PC-9 (cell line): ENCODE data around the gene GFPT2. TPM values are rescaled to one million over a fixed set of nuclear protein-coding genes. Genes with fewer than 3 reads are reported as not detected.

Source experiments
- BruUV-seq: library from RNA; stranded (reverse); fragments of 400-500 nt; replicated peaks from 2 replicates; lab custom pipeline; 2021; lab: Mats Ljungman, UMichigan
- CTCF ChIA-PET: fragments of 300-600 bp; sonication (Branson Sonifier 250); formaldehyde crosslinking; loops from one replicate; lab custom pipeline; 2022; ENCODE audit warnings: antibody characterized with exemption; lab: Charles Lee
- POLR2A ChIA-PET: fragments of 300-600 bp; sonication (Branson Sonifier 250); formaldehyde crosslinking; loops from one replicate; lab custom pipeline; 2022; ENCODE audit warnings: antibody characterized with exemption; ENCODE audit not compliant: unreplicated experiment; lab: Charles Lee
- DNase-seq, 2 experiments: peaks; one replicate each; pipeline versions ENCODE4 v3.0.0 to v3.0.0-alpha.2; 2015 to 2022; ENCODE audit warnings: mixed read lengths in 1 of 2
- H2AFZ ChIP-seq: fragments of 200-600 bp; sonication (generic); 2 replicates; pipeline ENCODE4 v1.8.1; 2017; ENCODE audit warnings: antibody characterized with exemption
- H3F3A ChIP-seq: fragments of 200-600 bp; sonication (generic); 2 replicates; pipeline ENCODE4 v1.8.1; 2017; ENCODE audit warnings: antibody characterized with exemption, mild to moderate bottlenecking, low read depth; ENCODE audit not compliant: insufficient read depth
- H3K27ac ChIP-seq: fragments of 200-600 bp; sonication (generic); 2 replicates; pipeline ENCODE4 v1.6.1; 2016; ENCODE audit warnings: mixed run types
- H3K27me3 ChIP-seq: fragments of 200-600 bp; sonication (generic); 2 replicates; pipeline ENCODE4 v1.6.1; 2016; ENCODE audit warnings: low read depth, mixed run types; ENCODE audit not compliant: insufficient read depth
- H3K36me3 ChIP-seq: fragments of 200-600 bp; sonication (generic); 2 replicates; pipeline ENCODE4 v1.6.1; 2016; ENCODE audit warnings: low read depth, mixed run types
- H3K4me1 ChIP-seq: fragments of 200-600 bp; sonication (generic); replicated peaks from 2 replicates; pipeline ENCODE4 v1.6.1; 2016; ENCODE audit warnings: mixed run types; ENCODE audit not compliant: insufficient read depth
- H3K4me2 ChIP-seq: fragments of 200-600 bp; sonication (generic); 2 replicates; pipeline ENCODE4 v1.6.1; 2017; ENCODE audit warnings: mixed run types
- H3K4me3 ChIP-seq: fragments of 200-600 bp; sonication (generic); 2 replicates; pipeline ENCODE4 v1.6.1; 2016; ENCODE audit warnings: mixed run types
- H3K79me2 ChIP-seq: fragments of 200-600 bp; sonication (generic); 2 replicates; pipeline ENCODE4 v1.6.1; 2017; ENCODE audit warnings: low read depth, mixed run types
- H3K9me2 ChIP-seq: fragments of 200-600 bp; sonication (generic); 2 replicates; pipeline ENCODE4 v1.8.1; 2017; ENCODE audit warnings: mild to moderate bottlenecking; ENCODE audit not compliant: insufficient read depth
- H3K9me3 ChIP-seq: fragments of 200-600 bp; sonication (generic); 2 replicates; pipeline ENCODE4 v1.8.1; 2016; ENCODE audit warnings: low read depth; ENCODE audit not compliant: insufficient read depth
- H4K20me1 ChIP-seq: fragments of 200-600 bp; sonication (generic); 2 replicates; pipeline ENCODE4 v1.8.1; 2017; ENCODE audit not compliant: insufficient read depth
- EZH2 ChIP-seq: fragments of 200-600 bp; sonication (generic); IDR thresholded peaks from 2 replicates; pipeline ENCODE4 v1.8.0; 2017; ENCODE audit warnings: antibody characterized with exemption, low read depth
- intact Hi-C: fragments of 100-400 bp; cut with micrococcal nuclease; formaldehyde crosslinking; loops from one replicate; pipeline ENCODE4 v1.10.0; 2022; ENCODE audit not compliant: unreplicated experiment
- total RNA-seq: library from RNA; stranded (reverse); gene quantifications from 2 replicates; pipeline ENCODE4 v1.2.3, GENCODE V29; 2021
- TF ChIP-seq, protein P1 (sequence below): fragments of 200-600 bp; sonication (generic); conservative IDR thresholded peaks from 2 replicates; pipeline ENCODE4 v1.6.1; 2017; ENCODE audit warnings: mixed run types, antibody characterized with exemption, mild to moderate bottlenecking, moderate library complexity

The GFPT2 gene
- total RNA-seq, 1 experiment from 2014 or later = 22.5 TPM

DNA sequence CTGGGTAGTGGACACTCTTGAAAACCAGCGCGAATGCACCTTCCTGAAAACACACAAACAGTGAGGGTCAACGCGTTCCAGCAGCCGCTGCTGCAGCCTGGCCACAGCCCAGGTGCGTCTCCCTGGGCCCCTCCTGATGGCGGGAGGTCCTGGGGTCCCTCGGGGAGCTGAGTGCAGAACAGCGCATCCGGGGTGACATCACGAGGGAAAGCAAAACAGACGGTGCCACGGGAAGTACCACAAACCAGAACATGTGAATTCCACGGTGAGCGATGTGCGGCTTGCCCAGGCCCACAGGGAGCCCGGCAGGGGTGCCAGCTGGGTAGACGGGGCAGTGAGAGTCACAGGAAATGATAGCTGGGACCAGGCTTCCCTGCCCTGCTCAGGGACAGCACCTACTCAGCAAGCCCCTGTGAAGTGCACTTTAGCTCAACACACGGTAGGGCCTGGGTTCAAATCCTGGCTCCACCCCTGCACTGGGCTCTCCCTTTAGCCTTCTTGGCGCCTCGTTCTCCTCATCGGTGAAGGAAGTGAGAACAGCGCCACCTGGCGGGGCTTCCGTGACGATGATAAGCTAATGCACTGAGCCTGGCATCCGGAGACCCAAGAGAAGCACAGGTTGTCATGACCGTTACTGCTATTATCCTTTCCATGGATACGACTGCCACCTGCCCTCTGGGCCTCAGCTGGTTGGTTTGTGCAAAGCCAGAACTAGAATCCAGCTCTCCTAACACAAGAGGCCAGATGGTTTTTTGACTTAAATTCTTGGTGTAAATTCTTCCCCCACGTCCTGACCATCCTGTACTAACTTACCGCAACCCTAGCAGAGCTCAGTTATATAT is 24.6 kb downstream of the GFPT2 start:
- H2AFZ ChIP-seq = no peak overlapping the region
- no peaks in the 10 kb centered on the region for H3K27me3 ChIP-seq
- no peak overlapping the region for H3K27ac ChIP-seq
- peaks cover 45% of the 10 kb centered on the region for H3K4me1 ChIP-seq
- H3K9me2 ChIP-seq = no peaks in the 10 kb centered on the region
- H3F3A ChIP-seq = peaks cover 36% of the 10 kb centered on the region
- no peaks in the 10 kb centered on the region for H3K36me3 ChIP-seq
- peak; percentile 55 to 78 for DNase-seq
- ChIA-PET POLR2A (interaction anchor here (0.5 to 0.6 kb wide), 3 partner anchors 9 to 139 kb away, joined by 3 to 4 read pairs (median 3); no protein-coding TSS in a partner anchor), CTCF (interaction anchor here (0.6 to 1.4 kb wide), 10 partner anchors 13 to 805 kb away, joined by 3 to 16 read pairs (median 6); no protein-coding TSS in a partner anchor)
- intact Hi-C loops = no loop called here
- TF ChIP-seq, protein P1, sequence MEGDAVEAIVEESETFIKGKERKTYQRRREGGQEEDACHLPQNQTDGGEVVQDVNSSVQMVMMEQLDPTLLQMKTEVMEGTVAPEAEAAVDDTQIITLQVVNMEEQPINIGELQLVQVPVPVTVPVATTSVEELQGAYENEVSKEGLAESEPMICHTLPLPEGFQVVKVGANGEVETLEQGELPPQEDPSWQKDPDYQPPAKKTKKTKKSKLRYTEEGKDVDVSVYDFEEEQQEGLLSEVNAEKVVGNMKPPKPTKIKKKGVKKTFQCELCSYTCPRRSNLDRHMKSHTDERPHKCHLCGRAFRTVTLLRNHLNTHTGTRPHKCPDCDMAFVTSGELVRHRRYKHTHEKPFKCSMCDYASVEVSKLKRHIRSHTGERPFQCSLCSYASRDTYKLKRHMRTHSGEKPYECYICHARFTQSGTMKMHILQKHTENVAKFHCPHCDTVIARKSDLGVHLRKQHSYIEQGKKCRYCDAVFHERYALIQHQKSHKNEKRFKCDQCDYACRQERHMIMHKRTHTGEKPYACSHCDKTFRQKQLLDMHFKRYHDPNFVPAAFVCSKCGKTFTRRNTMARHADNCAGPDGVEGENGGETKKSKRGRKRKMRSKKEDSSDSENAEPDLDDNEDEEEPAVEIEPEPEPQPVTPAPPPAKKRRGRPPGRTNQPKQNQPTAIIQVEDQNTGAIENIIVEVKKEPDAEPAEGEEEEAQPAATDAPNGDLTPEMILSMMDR = peak; percentile 90
- no peak for TF ChIP-seq EZH2
- no peaks in the 10 kb centered on the region for H4K20me1 ChIP-seq
- H3K4me2 ChIP-seq = no peak overlapping the region
- BruUV-seq = no TSS peak
- H3K79me2 ChIP-seq = peaks cover 7% of the 10 kb centered on the region; the same call in 1 of the 2 replicates
- no peaks in the 10 kb centered on the region for H3K9me3 ChIP-seq
- no peak overlapping the region for H3K4me3 ChIP-seq

DNA sequence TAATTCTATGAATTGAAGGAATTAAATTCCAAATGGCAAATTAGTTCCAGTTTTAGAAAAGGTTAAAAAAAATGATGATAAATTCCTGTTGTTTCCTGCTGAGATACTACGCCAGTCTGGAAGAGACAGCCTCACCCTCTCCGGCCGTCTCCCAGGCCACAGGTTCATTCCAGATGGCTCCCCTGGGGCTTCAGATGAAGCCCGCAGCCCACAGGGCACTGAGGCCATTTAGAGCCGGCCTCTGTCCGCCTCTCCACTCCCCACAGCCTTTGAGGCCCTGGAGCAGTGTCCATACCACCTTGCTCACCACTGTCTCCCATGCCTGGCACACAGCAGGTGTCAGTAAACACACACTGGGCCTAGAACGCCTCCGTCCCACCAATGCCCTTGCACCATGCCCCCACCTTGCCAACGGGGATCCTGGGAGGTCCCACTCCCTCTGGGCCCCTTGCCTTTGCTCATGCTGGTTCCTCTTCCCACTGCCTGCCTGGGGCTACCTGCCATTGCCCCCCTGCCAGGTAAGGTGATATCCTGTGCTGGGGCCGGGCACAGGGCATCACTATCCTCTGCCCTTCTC is 26.1 kb downstream of the GFPT2 start:
- no peaks in the 10 kb centered on the region for H3K36me3 ChIP-seq
- H2AFZ ChIP-seq = no peak overlapping the region
- no peaks in the 10 kb centered on the region for H4K20me1 ChIP-seq
- ChIA-PET CTCF (interaction anchor here (0.9 kb wide), 1 partner anchor 13 kb away, joined by 3 read pairs; no protein-coding TSS in a partner anchor), POLR2A (no interaction called here)
- no peaks in the 10 kb centered on the region for H3K27me3 ChIP-seq
- no peak overlapping the region for H3K4me3 ChIP-seq
- BruUV-seq = no TSS peak
- intact Hi-C loops = no loop called here
- TF ChIP-seq EZH2 = no peak
- H3K4me1 ChIP-seq = peaks cover 30% of the 10 kb centered on the region
- peaks cover 23% of the 10 kb centered on the region for H3F3A ChIP-seq
- H3K9me2 ChIP-seq = no peaks in the 10 kb centered on the region
- H3K79me2 ChIP-seq = peaks cover 7% of the 10 kb centered on the region; the same call in 1 of the 2 replicates
- H3K9me3 ChIP-seq = no peaks in the 10 kb centered on the region
- DNase-seq = no peak
- H3K27ac ChIP-seq = no peak overlapping the region
- H3K4me2 ChIP-seq = no peak overlapping the region

DNA sequence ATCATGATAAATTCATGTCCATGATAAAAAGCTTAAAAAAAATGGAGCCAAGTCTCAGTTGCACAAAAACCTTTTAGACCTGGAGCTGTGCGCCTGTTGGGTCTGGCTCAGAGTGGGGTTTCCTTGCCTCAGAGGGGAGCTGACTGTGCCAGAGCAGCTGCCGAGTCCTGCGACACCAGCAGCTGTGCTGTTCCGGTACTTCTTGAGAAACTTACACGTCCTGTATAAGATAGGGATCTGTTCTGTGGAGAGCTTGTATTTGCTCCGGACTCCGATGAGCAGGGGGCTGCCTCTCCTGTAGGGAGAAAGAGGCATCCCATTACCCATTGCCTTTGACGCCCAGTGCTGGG is 28.6 kb downstream of the GFPT2 start:
- Histone ChIP-seq H2AFZ (no peak overlapping the region), H3K9me3 (no peaks in the 10 kb centered on the region), H3K36me3 (no peaks in the 10 kb centered on the region), H3F3A (peaks cover 2% of the 10 kb centered on the region; the same call in 1 of the 2 replicates), H4K20me1 (no peaks in the 10 kb centered on the region), H3K4me2 (no peak overlapping the region), H3K4me3 (no peak overlapping the region), H3K79me2 (peaks cover 2% of the 10 kb centered on the region; the same call in 1 of the 2 replicates), H3K27ac (no peak overlapping the region), H3K27me3 (no peaks in the 10 kb centered on the region), H3K4me1 (peaks cover 9% of the 10 kb centered on the region), H3K9me2 (no peaks in the 10 kb centered on the region)
- intact Hi-C loops = no loop called here
- DNase-seq = no peak
- ChIA-PET CTCF (no interaction called here), POLR2A (no interaction called here)
- TF ChIP-seq EZH2 = no peak
- no TSS peak for BruUV-seq
